CD4-positive, CD25-positive, alpha-beta regulatory T cell (primary cell): ENCODE measurements around the gene TAF1C. TPM values are rescaled to one million over a fixed set of nuclear protein-coding genes. Genes with fewer than 3 reads are reported as not detected.
"Not testable (repeated sequence)": the region's sequence is repeated elsewhere in the genome, so short reads cannot be mapped to it uniquely, and the experiment has no call there.

Experiments
- ATAC-seq, 2 donors: fragments of 150-1000 bp; cut with Tn5 transposase; one replicate each; pipeline ENCODE4 v1.10.0; 2021; ENCODE audit warnings: low read depth in 2 of 2, moderate number of reproducible peaks in 2 of 2, moderate library complexity in 1 of 2
- DNase-seq, 3 donors: peaks; one replicate each; pipeline versions ENCODE4 v3.0.0 to v3.0.0-alpha.2; 2012 to 2022; ENCODE audit warnings: mixed read lengths in 1 of 3
- H3K27ac ChIP-seq: one replicate; pipeline ENCODE4 v1.7.0; 2013; ENCODE audit warnings: mild to moderate bottlenecking, low read length; ENCODE audit not compliant: insufficient read depth, poor library complexity, severe bottlenecking
- H3K27me3 ChIP-seq: one replicate; pipeline ENCODE4 v1.7.0; 2013; ENCODE audit warnings: low read length; ENCODE audit not compliant: control insufficient read depth, insufficient read depth
- H3K36me3 ChIP-seq: one replicate; pipeline ENCODE4 v1.7.0; 2013; ENCODE audit warnings: mild to moderate bottlenecking, low read length, moderate library complexity; ENCODE audit not compliant: control insufficient read depth, insufficient read depth
- H3K4me1 ChIP-seq: 2 replicates; pipeline ENCODE4 v1.7.0; 2013; ENCODE audit warnings: mild to moderate bottlenecking, low read length; ENCODE audit not compliant: insufficient read depth, control insufficient read depth, poor library complexity, severe bottlenecking
- H3K4me3 ChIP-seq: one replicate; pipeline ENCODE4 v1.7.0; 2013; ENCODE audit warnings: low read depth, mild to moderate bottlenecking, low read length, moderate library complexity
- H3K9me3 ChIP-seq, 2 experiments: 1 replicate in 1 of 2; 2 replicates in 1 of 2; pipeline ENCODE4 v1.7.0; 2013; ENCODE audit warnings: low read length in 2 of 2, mild to moderate bottlenecking in 1 of 2, moderate library complexity in 1 of 2; ENCODE audit not compliant: control insufficient read depth in 2 of 2
- H3K27ac Mint-ChIP-seq, 3 donors: one replicate each; pipeline ENCODE4 v1.8.0; 2020 to 2022; ENCODE audit warnings: mild to moderate bottlenecking in 3 of 3, mixed read lengths in 3 of 3, moderate library complexity in 2 of 3
- H3K27me3 Mint-ChIP-seq: one replicate; pipeline ENCODE4 v1.8.0; 2022; ENCODE audit warnings: mild to moderate bottlenecking, mixed read lengths
- H3K36me3 Mint-ChIP-seq: one replicate; pipeline ENCODE4 v1.8.0; 2020; ENCODE audit warnings: mixed read lengths
- H3K4me1 Mint-ChIP-seq, 4 donors: one replicate each; pipeline ENCODE4 v1.8.0; 2020 to 2022; ENCODE audit warnings: mixed read lengths in 4 of 4, mild to moderate bottlenecking in 1 of 4
- H3K4me3 Mint-ChIP-seq, 4 donors: one replicate each; pipeline ENCODE4 v1.8.0; 2020 to 2022; ENCODE audit warnings: mild to moderate bottlenecking in 4 of 4, mixed read lengths in 4 of 4, moderate library complexity in 3 of 4
- H3K9me3 Mint-ChIP-seq, 7 donors: one replicate each; pipeline ENCODE4 v1.8.0; 2020 to 2022; ENCODE audit warnings: mixed read lengths in 7 of 7, mild to moderate bottlenecking in 3 of 7, moderate library complexity in 2 of 7
- polyA plus RNA-seq, 4 donors: library from polyadenylated mRNA; unstranded; fragments of 300-500 nt; fragmentation: Illumina TruSeq; gene quantifications; one replicate each; pipeline ENCODE4 v1.2.3, GENCODE V29; 2021
- total RNA-seq: library from RNA; stranded (reverse); gene quantifications from one replicate; pipeline ENCODE4 v1.2.3, GENCODE V29; 2022

The TAF1C gene
- total and polyA plus RNA-seq, 5 donors from 2014 or later: 6.3 to 90.6 (median 7.3) TPM

- H3K36me3 Mint-ChIP-seq: no peaks in the 10 kb centered on the region
- no peaks in the 10 kb centered on the region for H3K27me3 Mint-ChIP-seq
Measured at GRCh38 chr16:84218176-84218823, 31.4 kb upstream of the TAF1C start.

GRCh38 chr16:84216144-84216543 lies 29.3 kb upstream of the TAF1C start:
- not testable (repeated sequence) for H3K9me3 ChIP-seq, H3K4me3 ChIP-seq, H3K4me3 Mint-ChIP-seq, H3K27ac ChIP-seq, H3K4me1 Mint-ChIP-seq, H3K27me3 Mint-ChIP-seq, H3K36me3 Mint-ChIP-seq, H3K9me3 Mint-ChIP-seq, H3K36me3 ChIP-seq, H3K4me1 ChIP-seq, H3K27ac Mint-ChIP-seq, ATAC-seq, DNase-seq, H3K27me3 ChIP-seq

More at GRCh38 chr16:84218176-84218823, 31.4 kb upstream of the TAF1C start:
- Histone ChIP-seq H3K4me1 (no peaks in the 10 kb centered on the region), H3K9me3 (no peaks in the 10 kb centered on the region), H3K4me3 (no peak overlapping the region), H3K36me3 (no peaks in the 10 kb centered on the region), H3K27me3 (peaks cover 2% of the 10 kb centered on the region), H3K27ac (no peak overlapping the region)
- ATAC-seq (no peak), DNase-seq (no peak)
- Mint-ChIP-seq H3K4me3 (no peak overlapping the region), H3K4me1 (no peaks in the 10 kb centered on the region), H3K9me3 (peaks cover 0 to 2% (median 0%) of the 10 kb centered on the region in 7 donors), H3K27ac (no peak overlapping the region)

- H3K36me3 ChIP-seq: no peaks in the 10 kb centered on the region
- H3K4me3 ChIP-seq: no peak overlapping the region
- DNase-seq (no peak), ATAC-seq (no peak)
- H3K27ac Mint-ChIP-seq: no peak overlapping the region
- H3K27me3 ChIP-seq: peaks cover 2% of the 10 kb centered on the region
- no peaks in the 10 kb centered on the region for H3K9me3 Mint-ChIP-seq
- H3K4me1 ChIP-seq: no peaks in the 10 kb centered on the region
- H3K9me3 ChIP-seq: no peaks in the 10 kb centered on the region
- no peak overlapping the region for H3K27ac ChIP-seq
- H3K4me3 Mint-ChIP-seq: no peak overlapping the region
- no peaks in the 10 kb centered on the region for H3K36me3 Mint-ChIP-seq
- H3K4me1 Mint-ChIP-seq: no peaks in the 10 kb centered on the region
- H3K27me3 Mint-ChIP-seq: no peaks in the 10 kb centered on the region
Measured at GRCh38 chr16:84215531-84215930, 28.7 kb upstream of the TAF1C start.

GRCh38 chr16:84214451-84215066 lies 27.7 kb upstream of the TAF1C start:
- Mint-ChIP-seq H3K36me3 (no peaks in the 10 kb centered on the region), H3K4me3 (no peak overlapping the region), H3K9me3 (no peaks in the 10 kb centered on the region), H3K27ac (no peak overlapping the region), H3K27me3 (no peaks in the 10 kb centered on the region), H3K4me1 (no peaks in the 10 kb centered on the region)
- Histone ChIP-seq H3K4me3 (no peak overlapping the region), H3K9me3 (no peaks in the 10 kb centered on the region), H3K27ac (no peak overlapping the region), H3K27me3 (peaks cover 2% of the 10 kb centered on the region), H3K4me1 (no peaks in the 10 kb centered on the region), H3K36me3 (no peaks in the 10 kb centered on the region)
- ATAC-seq (no peak), DNase-seq (no peak)

GRCh38 chr16:84212631-84213030 lies 25.8 kb upstream of the TAF1C start:
- no peaks in the 10 kb centered on the region for H3K36me3 Mint-ChIP-seq
- no peak overlapping the region for H3K4me3 ChIP-seq
- H3K36me3 ChIP-seq: no peaks in the 10 kb centered on the region
- H3K4me1 ChIP-seq: no peaks in the 10 kb centered on the region
- H3K9me3 ChIP-seq: no peaks in the 10 kb centered on the region
- H3K4me1 Mint-ChIP-seq: no peaks in the 10 kb centered on the region
- H3K27me3 Mint-ChIP-seq: no peaks in the 10 kb centered on the region
- no peak overlapping the region for H3K4me3 Mint-ChIP-seq
- no peaks in the 10 kb centered on the region for H3K9me3 Mint-ChIP-seq
- no peak overlapping the region for H3K27ac ChIP-seq
- DNase-seq: no peak
- no peak overlapping the region for H3K27ac Mint-ChIP-seq
- ATAC-seq: no peak
- peaks cover 2% of the 10 kb centered on the region for H3K27me3 ChIP-seq

GRCh38 chr16:84212154-84212553 lies 25.3 kb upstream of the TAF1C start:
- H3K36me3 ChIP-seq: no peaks in the 10 kb centered on the region
- H3K9me3 ChIP-seq: no peaks in the 10 kb centered on the region
- Mint-ChIP-seq H3K4me1 (no peaks in the 10 kb centered on the region), H3K36me3 (no peaks in the 10 kb centered on the region), H3K9me3 (no peaks in the 10 kb centered on the region), H3K27ac (no peak overlapping the region), H3K4me3 (no peak overlapping the region), H3K27me3 (no peaks in the 10 kb centered on the region)
- no peak overlapping the region for H3K4me3 ChIP-seq
- H3K27ac ChIP-seq: no peak overlapping the region
- ATAC-seq: no peak
- H3K4me1 ChIP-seq: no peaks in the 10 kb centered on the region
- DNase-seq: no peak
- H3K27me3 ChIP-seq: peaks cover 2% of the 10 kb centered on the region

- Mint-ChIP-seq H3K27ac (no peak overlapping the region), H3K36me3 (no peaks in the 10 kb centered on the region), H3K27me3 (no peaks in the 10 kb centered on the region), H3K4me1 (no peaks in the 10 kb centered on the region), H3K9me3 (no peaks in the 10 kb centered on the region), H3K4me3 (no peak overlapping the region)
- H3K9me3 ChIP-seq: no peaks in the 10 kb centered on the region
- no peak overlapping the region for H3K4me3 ChIP-seq
- no peak for DNase-seq
- H3K27ac ChIP-seq: no peak overlapping the region
- no peaks in the 10 kb centered on the region for H3K27me3 ChIP-seq
- ATAC-seq: no peak
- no peaks in the 10 kb centered on the region for H3K36me3 ChIP-seq
- H3K4me1 ChIP-seq: no peaks in the 10 kb centered on the region
Measured at GRCh38 chr16:84209989-84210388, 23.1 kb upstream of the TAF1C start.

- no peak for DNase-seq
- no peaks in the 10 kb centered on the region for H3K9me3 Mint-ChIP-seq
- H3K4me3 Mint-ChIP-seq: no peak overlapping the region
- H3K27me3 ChIP-seq: no peaks in the 10 kb centered on the region
- no peaks in the 10 kb centered on the region for H3K27me3 Mint-ChIP-seq
- H3K4me3 ChIP-seq: no peak overlapping the region
- no peaks in the 10 kb centered on the region for H3K36me3 Mint-ChIP-seq
- H3K9me3 ChIP-seq: no peaks in the 10 kb centered on the region
- no peaks in the 10 kb centered on the region for H3K4me1 ChIP-seq
- no peaks in the 10 kb centered on the region for H3K36me3 ChIP-seq
- H3K27ac ChIP-seq: no peak overlapping the region
- ATAC-seq: no peak
- H3K4me1 Mint-ChIP-seq: no peaks in the 10 kb centered on the region
- H3K27ac Mint-ChIP-seq: no peak overlapping the region
Measured at GRCh38 chr16:84207879-84208278, 21.0 kb upstream of the TAF1C start.
